Activated T-cell treated with anti-CD3 and anti-CD28 coated beads for 24 hours (primary cell): ENCODE data around the gene COX5A.
"Not testable (repeated sequence)": the region's sequence is repeated elsewhere in the genome, so short reads cannot be mapped to it uniquely, and the experiment has no call there.

Experiments
- DNase-seq: peaks from one replicate; pipeline ENCODE4 v3.0.0-alpha.2; 2020; ENCODE audit warnings: low read depth

The COX5A gene

GRCh38 chr15:74901612-74902063 lies 36.2 kb downstream of the COX5A start:
- DNase-seq: peak; percentile 59

GRCh38 chr15:74897300-74897701 lies 40.6 kb downstream of the COX5A start:
- no peak for DNase-seq

GRCh38 chr15:74896316-74896715 lies 41.6 kb downstream of the COX5A start:
- DNase-seq: no peak

DNA sequence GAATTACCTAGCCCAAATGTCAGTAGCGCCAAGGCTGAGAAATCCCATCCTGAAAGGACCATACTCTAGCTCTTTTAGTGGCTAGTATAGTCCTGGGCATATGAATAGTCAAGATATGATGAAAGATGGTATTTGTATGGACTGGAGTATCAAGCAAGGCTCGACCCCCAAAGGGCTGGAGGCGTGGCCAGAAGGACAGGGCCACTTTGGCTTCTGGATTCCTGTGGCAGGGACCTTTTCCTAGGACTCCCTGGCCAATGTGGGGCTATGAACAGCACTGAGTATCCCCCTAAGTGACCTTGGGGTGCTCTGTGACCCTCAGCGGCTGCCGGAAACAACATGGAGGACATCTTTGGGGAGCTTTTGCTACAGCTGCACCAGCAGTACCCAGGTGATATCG lies 42.0 kb downstream of the COX5A start:
- DNase-seq: no peak

DNA sequence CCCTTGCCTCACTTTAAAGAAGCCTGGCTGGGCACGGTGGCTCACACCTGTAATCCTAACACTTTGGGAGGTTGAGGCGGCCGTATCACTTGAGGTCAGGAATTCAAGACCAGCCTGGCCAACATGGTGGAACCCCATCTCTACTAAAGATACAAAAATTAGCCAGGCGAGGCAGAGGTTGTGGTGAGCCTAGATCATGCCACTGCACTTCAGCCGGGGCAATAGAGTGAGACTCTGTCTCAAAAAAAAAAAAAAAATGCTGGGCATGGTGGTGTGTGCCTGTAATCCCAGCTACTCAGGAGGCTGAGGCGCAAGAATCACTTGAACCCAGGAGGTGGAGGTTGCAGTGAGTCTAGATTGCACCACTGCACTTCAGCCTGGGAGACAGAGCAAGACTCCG lies 43.5 kb downstream of the COX5A start:
- not testable (repeated sequence) for DNase-seq

GRCh38 chr15:74893627-74894026 lies 44.2 kb downstream of the COX5A start:
- no peak for DNase-seq

GRCh38 chr15:74892931-74893330 lies 44.9 kb downstream of the COX5A start:
- no peak for DNase-seq

DNA sequence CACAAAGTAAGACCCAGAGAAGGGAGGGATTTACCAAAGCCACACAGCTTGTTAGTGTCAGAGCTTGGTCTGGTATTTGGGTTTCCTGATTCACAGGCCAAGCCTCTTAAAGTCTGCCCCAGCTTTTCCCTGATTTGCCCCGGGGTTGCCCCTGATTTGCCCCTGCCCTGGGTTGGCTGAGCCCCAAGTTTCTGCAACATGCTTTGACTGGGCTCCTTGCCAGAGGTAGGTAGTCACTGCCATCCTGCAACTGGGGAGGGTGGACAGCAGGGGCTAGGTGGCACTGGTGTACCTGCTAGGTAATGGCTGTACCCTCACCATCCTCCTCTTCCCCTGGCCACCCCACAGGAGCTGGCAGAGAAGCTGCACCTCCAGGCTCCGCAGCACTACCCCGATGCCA lies 45.6 kb downstream of the COX5A start:
- no peak for DNase-seq

DNA sequence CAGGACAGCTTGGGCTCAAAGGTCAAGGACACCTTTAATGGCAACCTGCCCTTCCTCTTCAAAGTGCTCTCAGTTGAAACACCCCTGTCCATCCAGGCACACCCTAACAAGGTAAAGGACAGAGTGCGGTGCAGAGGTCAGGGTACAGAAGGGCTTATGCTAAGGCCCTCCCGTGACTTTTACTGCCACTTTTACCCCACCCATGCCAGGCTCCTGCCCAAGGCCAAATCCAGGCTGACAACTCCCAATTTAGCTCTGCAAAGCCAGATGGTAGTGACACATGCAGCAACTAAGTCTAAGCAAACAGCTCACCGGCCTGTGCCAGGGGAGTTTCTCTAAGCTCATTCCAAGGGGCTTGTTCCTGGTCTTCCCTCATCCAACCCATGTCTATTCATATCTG lies 46.4 kb downstream of the COX5A start:
- no peak for DNase-seq

- no peak for DNase-seq
These were observed 47.3 kb downstream of the COX5A start for GRCh38 chr15:74890665-74890960.

GRCh38 chr15:74889883-74890664 lies 47.8 kb downstream of the COX5A start, which contains the start of gene MPI:
Gene MPI, plus strand, starts transcription at chr15:74890042. Its CDS starts 32 bp downstream, at chr15:74890074.
- DNase-seq: peak; percentile 84

DNA sequence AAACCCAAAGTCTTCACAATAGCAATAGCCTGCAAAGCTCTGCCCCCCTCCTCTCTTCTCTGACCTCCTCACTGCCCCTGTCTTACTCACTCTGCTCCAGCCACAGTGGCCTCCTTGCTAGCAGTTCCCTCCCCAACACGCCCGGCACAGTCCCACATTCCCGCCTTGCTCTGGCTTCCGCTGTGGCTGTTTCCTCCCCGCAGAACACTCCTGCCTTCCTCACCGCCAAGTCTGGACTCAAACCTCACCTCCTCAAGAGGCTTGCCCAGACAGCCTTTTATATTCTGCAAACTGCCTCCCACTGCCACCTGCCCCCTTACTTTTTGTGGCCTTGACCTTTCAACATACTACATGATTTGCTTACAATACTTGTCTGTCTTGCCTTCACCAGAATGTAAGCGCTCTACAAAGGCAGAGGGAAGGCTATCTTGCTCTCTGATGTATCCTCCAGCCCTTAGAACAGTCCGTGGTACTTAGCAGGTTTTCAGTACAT lies 48.4 kb downstream of the COX5A start:
- DNase-seq: no peak

- DNase-seq: no peak
These were observed 49.2 kb downstream of the COX5A start for GRCh38 chr15:74888716-74889115.

DNA sequence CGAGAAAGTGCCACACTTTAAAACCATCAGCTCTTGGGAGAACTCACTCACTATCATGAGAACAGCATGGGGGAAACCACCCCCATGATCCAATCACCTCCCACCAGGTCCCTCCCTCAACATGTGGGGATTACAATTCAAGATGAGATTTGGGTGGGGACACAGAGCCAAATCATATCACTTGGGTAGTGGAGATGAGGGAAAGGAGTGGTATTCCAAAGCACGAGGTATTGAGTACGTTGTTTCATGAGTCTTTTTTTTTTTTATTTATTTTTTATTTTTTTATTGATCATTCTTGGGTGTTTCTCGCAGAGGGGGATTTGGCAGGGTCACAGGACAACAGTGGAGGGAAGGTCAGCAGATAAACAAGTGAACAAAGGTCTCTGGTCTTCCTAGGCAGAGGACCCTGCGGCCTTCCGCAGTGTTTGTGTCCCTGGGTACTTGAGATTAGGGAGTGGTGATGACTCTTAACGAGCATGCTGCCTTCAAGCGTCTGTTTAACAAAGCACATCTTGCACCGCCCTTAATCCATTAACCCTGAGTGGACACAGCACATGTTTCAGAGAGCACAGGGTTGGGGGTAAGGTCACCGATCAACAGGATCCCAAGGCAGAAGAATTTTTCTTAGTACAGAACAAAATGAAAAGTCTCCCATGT lies 50.2 kb downstream of the COX5A start:
- DNase-seq: not testable (repeated sequence)

GRCh38 chr15:74885461-74885860 lies 52.4 kb downstream of the COX5A start:
- DNase-seq: no peak

DNA sequence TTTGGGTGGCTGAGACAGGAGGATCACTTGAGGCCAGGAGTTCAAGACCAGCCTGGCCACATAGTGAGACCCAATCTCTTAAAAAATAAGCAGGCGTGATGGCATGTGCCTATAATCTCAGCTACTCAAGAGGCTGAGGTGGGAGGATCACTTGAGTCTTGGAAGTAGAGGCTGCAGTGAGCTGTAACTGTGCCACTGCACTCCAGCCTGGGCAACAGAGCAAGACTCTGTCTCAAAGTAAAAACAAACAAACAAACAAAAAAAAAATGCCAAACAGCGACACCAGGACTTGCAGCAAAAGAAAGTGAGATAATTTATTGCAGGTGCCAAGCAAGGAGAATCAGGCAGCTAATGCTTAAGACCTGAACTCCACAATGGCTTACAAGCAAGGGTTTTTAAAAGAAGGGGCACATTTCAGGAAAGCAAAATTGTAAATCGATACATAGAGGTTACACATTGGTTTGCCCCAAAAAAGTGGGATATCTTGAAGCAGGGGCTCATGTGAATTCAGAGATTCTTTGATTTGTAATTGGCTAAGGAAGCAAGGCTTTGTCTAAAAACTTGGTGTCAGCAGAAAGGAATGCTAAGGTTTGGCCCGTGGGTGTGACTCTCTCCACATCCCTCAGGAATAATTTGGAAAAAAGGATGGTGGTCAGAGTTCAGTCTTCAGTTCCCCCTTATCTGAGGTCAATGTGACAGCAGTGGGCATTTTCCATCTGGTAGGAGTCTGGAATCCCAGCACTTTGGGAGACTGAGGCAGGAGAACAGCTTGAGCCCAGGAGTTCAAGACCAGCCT lies 53.2 kb downstream of the COX5A start:
- DNase-seq: no peak

GRCh38 chr15:74882528-74882927 lies 55.3 kb downstream of the COX5A start:
- no peak for DNase-seq

- no peak for DNase-seq
These were observed 59.6 kb downstream of the COX5A start for GRCh38 chr15:74878273-74878672.

GRCh38 chr15:74873756-74874424 lies 64.0 kb downstream of the COX5A start:
- no peak for DNase-seq

DNA sequence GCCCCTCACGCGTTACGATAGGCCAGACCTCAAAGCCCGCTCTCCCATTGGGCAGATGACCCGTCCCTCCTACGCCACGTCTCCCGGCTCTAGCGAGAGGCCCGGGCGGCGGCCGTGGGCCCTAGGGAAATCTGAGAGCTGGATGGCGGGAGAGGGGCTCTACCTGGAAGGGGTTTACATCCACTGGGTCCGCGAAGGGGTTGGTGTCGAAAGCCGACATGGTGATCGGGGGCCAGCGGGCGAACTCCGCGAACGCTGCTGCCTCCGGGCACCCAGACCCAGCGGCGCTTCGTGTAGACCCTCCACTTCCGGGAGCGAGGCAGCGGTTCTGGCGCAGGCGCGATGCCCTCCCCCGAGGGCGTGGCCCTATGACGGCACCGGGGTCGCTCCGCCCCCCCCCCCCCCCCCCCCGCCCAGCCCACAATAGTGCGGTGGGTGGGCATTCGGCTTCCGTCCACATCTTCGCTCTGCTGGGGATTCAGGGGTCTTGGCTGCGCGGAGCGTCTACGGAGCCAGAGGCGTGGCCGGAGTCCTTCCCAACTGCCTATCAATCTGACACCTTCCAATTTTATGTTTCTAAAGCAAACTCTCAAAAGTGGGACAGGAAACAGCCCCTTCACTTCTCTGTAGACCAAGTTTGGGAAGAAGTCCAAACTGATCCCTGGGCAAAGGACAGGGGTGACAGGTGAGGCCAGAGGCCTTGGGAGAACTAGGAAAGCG lies 64.7 kb downstream of the COX5A start, which contains the start of gene SCAMP2:
TSS of gene SCAMP2 (minus strand) at position 330 of the 720 bp plus-strand sequence. CDS start at position 220, 110 bp downstream.
- peak; percentile 86 for DNase-seq

DNA sequence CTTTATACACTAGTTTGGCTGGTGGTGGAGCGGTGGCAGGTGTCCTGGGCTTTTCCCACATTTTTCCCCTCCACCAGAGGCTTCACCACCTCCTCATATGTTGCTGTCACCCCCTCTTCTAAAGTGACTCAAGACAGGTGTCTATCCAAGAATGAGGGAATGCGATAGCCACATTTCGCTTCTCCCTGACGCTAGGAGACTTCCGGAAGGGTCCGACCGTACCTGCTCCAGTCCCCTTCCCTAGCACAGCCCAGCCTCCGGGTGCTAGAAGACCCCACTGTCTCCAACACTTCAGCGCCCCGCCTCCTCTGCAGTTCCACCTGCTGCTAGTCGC lies 65.2 kb downstream of the COX5A start:
- no peak for DNase-seq
